Coronary artery (tissue), 2 donors: Measurements from ENCODE around the gene DLG2.

Experiments used
- DNase-seq: peaks from one replicate; pipeline ENCODE4 v3.0.0-alpha.2; 2017; ENCODE audit warnings: low spot score
- H3K27ac ChIP-seq, 2 donors: fragments of 200-600 bp; sonication (generic); one replicate each; pipeline ENCODE4 v1.5.1; 2016 to 2019
- H3K4me3 ChIP-seq: fragments of 200-600 bp; sonication (generic); 2 replicates; pipeline ENCODE4 v1.5.1; 2016; ENCODE audit warnings: mild to moderate bottlenecking, moderate library complexity
- CTCF ChIP-seq: fragments of 200-600 bp; sonication (generic); IDR thresholded peaks from one replicate; pipeline ENCODE4 v1.5.1; 2019; ENCODE audit warnings: antibody characterized with exemption

The DLG2 gene

GRCh38 chr11:84218318-84218717 is 1408.8 kb downstream of the DLG2 start:
- TF ChIP-seq CTCF = no peak
- Histone ChIP-seq H3K27ac (no peak overlapping the region), H3K4me3 (no peak overlapping the region)
- no peak for DNase-seq

GRCh38 chr11:84215672-84216071 is 1411.5 kb downstream of the DLG2 start:
- H3K4me3 ChIP-seq = no peak overlapping the region
- TF ChIP-seq CTCF = no peak
- no peak overlapping the region for H3K27ac ChIP-seq
- DNase-seq = no peak

- DNase-seq = no peak
- no peak for TF ChIP-seq CTCF
- no peak overlapping the region for H3K4me3 ChIP-seq
- H3K27ac ChIP-seq = no peak overlapping the region
Observed at GRCh38 chr11:84214557-84214956, 1412.6 kb downstream of the DLG2 start.

- DNase-seq = no peak
- Histone ChIP-seq H3K4me3 (no peak overlapping the region), H3K27ac (no peak overlapping the region)
- no peak for TF ChIP-seq CTCF
Observed at GRCh38 chr11:84212468-84213390, 1414.4 kb downstream of the DLG2 start.

GRCh38 chr11:84211896-84212295 is 1415.2 kb downstream of the DLG2 start:
- no peak overlapping the region for H3K4me3 ChIP-seq
- DNase-seq = no peak
- no peak for TF ChIP-seq CTCF
- no peak overlapping the region for H3K27ac ChIP-seq

GRCh38 chr11:84194696-84195095 is 1432.4 kb downstream of the DLG2 start:
- Histone ChIP-seq H3K4me3 (no peak overlapping the region), H3K27ac (no peak overlapping the region)
- TF ChIP-seq CTCF = no peak
- no peak for DNase-seq

- no peak for TF ChIP-seq CTCF
- DNase-seq = no peak
- H3K4me3 ChIP-seq = no peak overlapping the region
- no peak overlapping the region for H3K27ac ChIP-seq
Observed at GRCh38 chr11:84193706-84194105, 1433.4 kb downstream of the DLG2 start.
